GM21619 (cell line): ENCODE measurements around the gene HS6ST3.

Experiments
- ATAC-seq: cut with Tn5 transposase; IDR thresholded peaks from one replicate; pipeline ENCODE4 v1.9.1; 2021; ENCODE audit not compliant: unreplicated experiment

HS6ST3 gene

GRCh38 chr13:96862999-96863398 is 773.1 kb downstream of the HS6ST3 start:
- no peak for ATAC-seq

- no peak for ATAC-seq
Observed at GRCh38 chr13:96871469-96871868, 781.6 kb downstream of the HS6ST3 start.

GRCh38 chr13:96880419-96880818 is 790.5 kb downstream of the HS6ST3 start:
- no peak for ATAC-seq
